Activated CD8-positive, alpha-beta memory T cell treated with anti-CD3 and anti-CD28 coated beads, Interleukin-2, amount 50 U/mL, for 24 hours (primary cell): ENCODE results near the gene GTSE1.
"Not testable (repeated sequence)": the region's sequence is repeated elsewhere in the genome, so short reads cannot be mapped to it uniquely, and the experiment has no call there.

Source experiments
- DNase-seq: peaks from one replicate; pipeline ENCODE4 v3.0.0-alpha.2; 2020; ENCODE audit errors: extremely low read depth

Gene GTSE1

GRCh38 chr22:46296257-46297150 lies at the start of gene GTSE1:
Gene GTSE1 (plus strand): TSS chr22:46296870. CDS start chr22:46297401, 531 bp downstream.
- DNase-seq, result peak; percentile 92

GRCh38 chr22:46247443-46247975 lies 49.2 kb upstream of the GTSE1 start:
- no peak for DNase-seq

GRCh38 chr22:46250035-46250782 lies 46.5 kb upstream of the GTSE1 start, which contains the start of gene CDPF1:
Gene CDPF1 (minus strand): TSS chr22:46250293. CDS start chr22:46248284, 2,009 bp downstream.
- DNase-seq, result peak; percentile 75

GRCh38 chr22:46250783-46251125 lies 45.9 kb upstream of the GTSE1 start:
- DNase-seq, result no peak

GRCh38 chr22:46251266-46251665 lies 45.4 kb upstream of the GTSE1 start:
- DNase-seq, result no peak

GRCh38 chr22:46251816-46252380 lies 44.8 kb upstream of the GTSE1 start:
- DNase-seq, result no peak

- no peak for DNase-seq
These were observed 40.2 kb upstream of the GTSE1 start for GRCh38 chr22:46256358-46256958.

- DNase-seq, result no peak
These were observed 37.3 kb upstream of the GTSE1 start for GRCh38 chr22:46259374-46259773.

- DNase-seq, result no peak
These were observed 36.6 kb upstream of the GTSE1 start for GRCh38 chr22:46260038-46260437.

- DNase-seq, result no peak
These were observed 34.0 kb upstream of the GTSE1 start for GRCh38 chr22:46262449-46263215.

- DNase-seq, result no peak
These were observed 33.5 kb upstream of the GTSE1 start, which contains the start of gene PKDREJ for GRCh38 chr22:46263216-46263590. Gene PKDREJ (minus strand): TSS chr22:46263343. CDS start chr22:46263322, 21 bp downstream.

- not testable (repeated sequence) for DNase-seq
These were observed 32.1 kb upstream of the GTSE1 start for GRCh38 chr22:46264520-46264919.

GRCh38 chr22:46265627-46266026 lies 31.0 kb upstream of the GTSE1 start:
- DNase-seq, result not testable (repeated sequence)

- no peak for DNase-seq
These were observed 29.0 kb upstream of the GTSE1 start, which contains the start of gene TTC38 for GRCh38 chr22:46267431-46268279. Gene TTC38 (plus strand): TSS chr22:46268008. CDS start chr22:46268040, 32 bp downstream.

- no peak for DNase-seq
These were observed 27.1 kb upstream of the GTSE1 start for GRCh38 chr22:46269564-46269963.

- no peak for DNase-seq
These were observed 24.5 kb upstream of the GTSE1 start for GRCh38 chr22:46272196-46272595.

- no peak for DNase-seq
These were observed 23.8 kb upstream of the GTSE1 start for GRCh38 chr22:46272762-46273431.

- DNase-seq, result no peak
These were observed 23.1 kb upstream of the GTSE1 start for GRCh38 chr22:46273432-46274148.

GRCh38 chr22:46274381-46274780 lies 22.3 kb upstream of the GTSE1 start:
- no peak for DNase-seq
